GM19043 (cell line): ENCODE results near the gene NR1I2.

Experiments used
- ATAC-seq: cut with Tn5 transposase; IDR thresholded peaks from one replicate; pipeline ENCODE4 v1.9.1; 2021; ENCODE audit warnings: low read depth; ENCODE audit not compliant: unreplicated experiment

NR1I2 gene

GRCh38 chr3:119778176-119778575 lies 3.7 kb upstream of the NR1I2 start:
- no peak for ATAC-seq

GRCh38 chr3:119778811-119779210 lies 3.1 kb upstream of the NR1I2 start:
- ATAC-seq: no peak

- ATAC-seq: peak; percentile 87
Observed at GRCh38 chr3:119779731-119780383, 2.0 kb upstream of the NR1I2 start.

GRCh38 chr3:119782460-119782859 lies 559 bp downstream of the NR1I2 start:
- ATAC-seq: no peak

- no peak for ATAC-seq
Observed at GRCh38 chr3:119783255-119783654, 1.4 kb downstream of the NR1I2 start.

DNA sequence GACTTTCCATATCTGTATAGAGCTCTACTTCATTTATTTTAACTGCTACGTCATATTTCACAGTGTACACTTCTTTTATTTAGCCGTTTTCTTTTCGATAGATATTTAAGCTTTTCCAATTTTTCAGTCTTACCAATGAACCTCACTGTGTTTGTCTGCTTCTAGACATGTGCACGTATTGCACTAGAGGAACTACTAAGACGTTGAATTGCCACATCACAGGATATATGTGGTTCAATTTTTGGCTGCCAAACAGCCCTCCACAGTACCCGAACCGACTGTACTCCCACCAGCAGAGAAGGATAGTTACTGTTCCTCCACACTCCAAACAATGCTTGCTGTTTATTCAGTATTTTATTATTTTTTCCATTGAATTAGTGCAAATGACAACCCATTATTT lies 2.0 kb downstream of the NR1I2 start:
- no peak for ATAC-seq

DNA sequence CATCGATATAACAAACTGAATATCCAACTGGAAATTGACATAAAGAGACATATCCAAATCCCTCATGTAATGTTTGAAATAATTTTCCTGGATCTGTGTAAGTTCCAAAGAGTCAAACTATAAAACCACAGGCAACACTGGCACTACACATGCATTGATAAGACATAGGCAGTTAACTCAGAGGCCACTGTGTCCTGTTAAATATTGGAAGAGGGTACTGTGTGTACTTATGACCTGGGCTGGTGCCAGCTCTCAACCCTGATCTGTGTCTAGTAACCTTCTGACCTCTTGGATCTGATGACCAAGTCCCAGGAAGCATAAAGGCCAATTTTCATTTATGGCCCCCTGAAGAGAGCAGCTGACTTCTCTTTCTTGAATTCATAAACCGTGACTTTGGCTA lies 4.5 kb downstream of the NR1I2 start:
- ATAC-seq: no peak

DNA sequence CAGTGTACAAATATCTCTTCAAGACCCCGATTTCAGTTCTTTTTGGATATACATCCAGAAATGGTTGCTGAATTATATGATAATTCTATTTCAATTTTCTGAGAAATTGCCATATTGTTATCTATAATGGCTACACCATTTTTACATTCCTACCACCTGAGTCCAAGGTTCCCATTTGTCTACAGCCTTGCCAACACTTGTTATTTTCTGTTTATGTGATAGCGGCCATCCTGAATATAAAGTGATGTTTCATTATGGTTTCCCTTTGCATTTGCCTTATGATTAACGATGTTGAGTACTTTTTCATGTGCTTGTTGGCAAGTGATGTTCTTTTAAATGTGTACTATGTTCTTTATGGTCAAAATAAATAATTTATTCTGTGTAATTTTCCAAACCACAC lies 8.5 kb downstream of the NR1I2 start:
- no peak for ATAC-seq

- ATAC-seq: no peak
Observed at GRCh38 chr3:119792270-119792669, 10.4 kb downstream of the NR1I2 start.

- no peak for ATAC-seq
Observed at GRCh38 chr3:119794401-119794800, 12.5 kb downstream of the NR1I2 start.

GRCh38 chr3:119794971-119795612 lies 13.2 kb downstream of the NR1I2 start:
- no peak for ATAC-seq

DNA sequence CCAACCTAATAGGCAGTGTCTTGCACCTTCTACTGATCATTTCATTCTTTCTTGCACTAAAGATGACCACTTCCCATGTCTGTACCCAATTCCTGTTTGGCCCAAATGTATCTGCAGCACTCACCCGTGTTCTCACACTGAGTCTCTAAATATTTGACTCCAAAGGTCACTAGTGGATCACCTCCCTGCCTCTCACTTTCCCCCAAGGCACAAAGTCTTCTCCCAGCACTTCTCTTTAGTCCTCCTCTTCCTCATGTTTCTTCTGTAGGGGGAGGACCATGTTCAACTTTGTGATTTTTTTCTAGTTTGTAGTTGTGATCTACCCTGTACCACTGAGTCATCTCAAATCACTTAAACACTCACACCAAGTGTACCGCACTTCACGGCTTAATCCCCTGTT lies 13.9 kb downstream of the NR1I2 start:
- ATAC-seq: no peak

DNA sequence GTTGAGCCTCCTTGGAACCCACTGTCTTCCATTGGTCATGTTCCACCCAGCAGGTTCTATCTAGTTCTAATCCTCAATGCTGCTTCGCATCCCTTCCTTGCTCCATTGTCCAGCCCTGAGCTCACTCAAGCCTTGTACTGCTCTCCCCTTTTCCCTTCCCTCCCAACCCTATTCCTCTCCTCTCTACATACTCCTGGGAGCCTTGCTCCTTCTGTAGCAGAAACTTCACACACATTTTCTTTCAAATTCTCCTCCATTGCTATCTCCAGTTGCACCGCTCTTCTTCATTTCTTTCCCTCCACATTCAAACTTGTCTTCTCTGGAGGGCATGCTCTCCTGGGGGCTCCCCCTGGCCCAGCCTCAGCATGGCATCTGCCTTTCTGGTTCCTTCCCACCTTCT lies 14.5 kb downstream of the NR1I2 start:
- no peak for ATAC-seq

GRCh38 chr3:119796785-119797184 lies 14.9 kb downstream of the NR1I2 start:
- no peak for ATAC-seq

- no peak for ATAC-seq
Observed at GRCh38 chr3:119800844-119801243, 18.9 kb downstream of the NR1I2 start.

DNA sequence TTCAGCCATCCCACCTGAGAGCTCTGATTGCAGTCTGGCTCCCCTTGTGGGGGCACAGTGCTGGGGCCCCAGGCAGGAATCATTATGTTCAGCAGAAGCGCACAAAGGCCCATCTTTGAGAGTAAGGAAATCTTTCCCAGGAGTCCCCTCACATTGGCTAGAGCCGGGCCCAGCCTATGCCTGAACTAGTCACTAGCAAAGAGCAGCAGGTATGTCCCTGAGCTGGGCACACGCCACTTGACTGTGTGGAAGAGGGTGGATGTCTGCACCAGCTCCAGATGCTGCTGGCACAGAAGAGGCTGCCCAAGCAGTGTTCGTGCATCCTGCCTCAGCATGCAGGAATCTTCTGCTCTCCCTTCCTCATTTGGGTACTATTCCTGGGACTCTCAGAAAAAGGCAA lies 26.3 kb downstream of the NR1I2 start:
- no peak for ATAC-seq

DNA sequence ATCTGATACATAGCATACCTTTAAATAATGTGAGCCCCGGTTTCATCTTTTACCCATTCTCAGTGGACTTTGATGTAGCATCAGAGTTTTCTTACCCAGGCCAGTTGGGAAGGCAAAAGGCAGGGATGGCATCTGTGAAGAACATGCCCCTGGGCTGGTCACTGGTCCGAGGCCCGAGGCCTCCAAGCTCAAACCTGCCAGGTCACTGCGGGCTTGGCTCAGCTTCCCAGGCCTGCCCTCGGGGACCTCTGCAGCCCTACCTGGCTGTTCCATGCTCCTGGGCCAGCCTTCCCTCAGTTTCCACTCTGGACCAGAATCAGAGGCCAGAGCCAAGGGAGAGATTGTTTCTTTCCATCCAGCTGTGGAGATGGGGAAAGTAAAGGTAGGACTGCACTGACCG lies 26.9 kb downstream of the NR1I2 start:
- no peak for ATAC-seq

- ATAC-seq: peak; percentile 37
Observed at GRCh38 chr3:119809249-119810017, 27.5 kb downstream of the NR1I2 start.

- peak; percentile 78 for ATAC-seq
Observed at GRCh38 chr3:119810018-119810435, 28.1 kb downstream of the NR1I2 start.

DNA sequence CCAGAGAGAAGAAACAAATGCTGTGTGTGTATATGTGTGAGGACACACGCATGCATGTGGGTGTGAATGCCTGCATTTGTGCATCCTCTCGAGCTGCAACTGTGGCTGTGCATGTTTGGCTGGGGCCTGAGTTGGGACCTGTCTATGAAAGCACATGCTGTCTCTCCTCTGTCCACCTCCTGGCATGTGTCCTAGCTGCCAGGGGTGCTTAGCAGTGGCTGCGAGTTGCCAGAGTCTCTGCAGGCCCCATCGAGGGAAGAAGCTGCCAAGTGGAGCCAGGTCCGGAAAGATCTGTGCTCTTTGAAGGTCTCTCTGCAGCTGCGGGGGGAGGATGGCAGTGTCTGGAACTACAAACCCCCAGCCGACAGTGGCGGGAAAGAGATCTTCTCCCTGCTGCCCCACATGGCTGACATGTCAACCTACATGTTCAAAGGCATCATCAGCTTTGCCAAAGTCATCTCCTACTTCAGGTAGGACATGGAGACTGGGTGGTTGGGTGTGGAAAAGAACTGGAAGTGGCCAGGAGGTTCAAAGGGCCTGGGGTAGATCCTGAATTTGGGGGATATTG lies 30.7 kb downstream of the NR1I2 start:
- no peak for ATAC-seq

GRCh38 chr3:119815716-119816115 lies 33.8 kb downstream of the NR1I2 start:
- ATAC-seq: no peak
